NCI-H1436 treated with DMSO at 0.1 percent for 48 hours (cell line): Measurements from ENCODE around the gene CCK.
"Not testable (repeated sequence)": the region's sequence is repeated elsewhere in the genome, so short reads cannot be mapped to it uniquely, and the experiment has no call there.

ENCODE experiments used
- DNase-seq: peaks from one replicate; lab custom pipeline; 2025; lab: John Stamatoyannopoulos, UW

Gene CCK, protein sequence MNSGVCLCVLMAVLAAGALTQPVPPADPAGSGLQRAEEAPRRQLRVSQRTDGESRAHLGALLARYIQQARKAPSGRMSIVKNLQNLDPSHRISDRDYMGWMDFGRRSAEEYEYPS

DNA sequence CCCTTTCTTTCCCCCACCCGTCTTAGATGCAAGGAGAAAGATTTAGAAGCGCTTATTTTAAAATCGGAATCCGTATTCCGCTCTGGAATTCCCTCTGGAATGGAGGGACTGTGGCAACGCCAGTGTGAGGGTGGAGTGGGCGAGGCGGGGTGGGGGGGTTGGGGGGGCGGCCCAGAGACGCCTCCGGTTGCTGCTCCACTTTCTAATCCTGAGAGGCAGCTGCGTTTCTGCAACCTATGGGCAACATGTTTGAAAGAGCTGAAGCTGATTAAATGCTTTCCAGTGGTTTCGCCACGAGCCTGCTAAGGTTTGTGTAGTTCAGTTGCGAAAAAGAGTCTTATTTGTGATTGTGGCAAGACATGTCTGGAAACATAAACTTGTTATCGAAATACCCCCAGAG is at the start of gene CCK:
TSS of gene CCK (minus strand) at position 101 of the 400 bp plus-strand sequence. CDS start 2,555 bp downstream, outside the sequence.
- no peak for DNase-seq

GRCh38 chr3:42314411-42314810 is 48.4 kb upstream of the CCK start:
- DNase-seq = no peak

GRCh38 chr3:42308651-42309050 is 42.7 kb upstream of the CCK start:
- DNase-seq = no peak

DNA sequence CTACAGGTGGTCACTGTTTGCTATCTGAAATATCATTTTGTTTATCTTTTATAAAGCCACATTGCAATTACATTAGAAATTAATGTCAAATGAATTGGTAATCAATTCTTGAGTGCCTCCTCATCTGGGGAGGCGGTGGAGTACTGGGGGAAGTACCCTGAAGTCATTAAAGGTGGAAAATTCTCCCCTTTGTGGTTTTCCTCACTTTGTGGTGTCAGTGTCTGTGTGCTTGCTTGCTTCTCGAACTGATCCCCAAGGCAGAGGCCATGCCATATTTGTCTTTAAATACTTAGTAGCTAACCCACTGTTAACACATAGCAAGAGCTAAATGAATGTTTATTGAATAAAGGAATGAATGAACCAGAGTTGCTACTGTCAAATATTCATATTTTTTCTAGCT is 40.5 kb upstream of the CCK start:
- no peak for DNase-seq

GRCh38 chr3:42302924-42303634 is 37.1 kb upstream of the CCK start:
- no peak for DNase-seq

GRCh38 chr3:42301446-42302175 is 35.6 kb upstream of the CCK start:
- DNase-seq = no peak

DNA sequence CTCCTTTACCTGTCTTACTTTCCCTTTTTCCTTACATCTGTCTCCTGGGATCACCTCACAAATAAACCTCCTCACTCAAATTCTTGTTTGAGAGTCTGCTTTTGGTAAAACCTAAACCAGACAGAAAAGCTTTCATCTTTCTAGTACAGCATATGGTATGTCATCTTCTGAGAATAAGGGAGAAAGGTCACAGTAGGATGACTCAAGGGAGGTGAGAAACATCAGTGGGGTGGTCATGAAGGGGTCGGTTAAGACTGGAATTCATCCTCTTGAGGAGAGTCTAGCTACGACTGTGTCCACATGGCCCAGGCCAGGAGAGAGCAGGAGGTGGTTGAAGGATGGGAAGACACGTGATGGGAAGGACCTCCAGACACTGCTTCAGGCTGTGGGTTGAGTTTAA is 34.8 kb upstream of the CCK start:
- no peak for DNase-seq

DNA sequence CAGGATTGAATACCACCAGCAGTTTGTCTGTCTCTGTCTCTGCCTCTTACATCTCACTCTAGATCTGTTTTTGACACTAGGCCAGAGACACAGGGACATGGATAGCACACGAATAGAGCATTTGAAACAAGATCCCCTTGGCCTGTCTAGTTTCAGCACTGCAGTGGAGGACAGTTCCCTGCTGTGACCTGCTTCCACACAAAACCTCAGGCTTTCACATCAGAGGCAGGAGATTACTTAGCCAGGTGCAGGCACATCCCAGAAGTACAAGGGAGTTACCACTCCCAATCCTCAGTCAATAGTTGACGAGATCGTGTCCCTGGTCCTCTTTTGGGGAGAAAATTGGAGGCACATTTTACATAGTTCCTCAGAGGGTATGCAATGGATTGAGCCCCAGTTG is 34.0 kb upstream of the CCK start:
- no peak for DNase-seq

GRCh38 chr3:42298259-42298658 is 32.3 kb upstream of the CCK start:
- no peak for DNase-seq

DNA sequence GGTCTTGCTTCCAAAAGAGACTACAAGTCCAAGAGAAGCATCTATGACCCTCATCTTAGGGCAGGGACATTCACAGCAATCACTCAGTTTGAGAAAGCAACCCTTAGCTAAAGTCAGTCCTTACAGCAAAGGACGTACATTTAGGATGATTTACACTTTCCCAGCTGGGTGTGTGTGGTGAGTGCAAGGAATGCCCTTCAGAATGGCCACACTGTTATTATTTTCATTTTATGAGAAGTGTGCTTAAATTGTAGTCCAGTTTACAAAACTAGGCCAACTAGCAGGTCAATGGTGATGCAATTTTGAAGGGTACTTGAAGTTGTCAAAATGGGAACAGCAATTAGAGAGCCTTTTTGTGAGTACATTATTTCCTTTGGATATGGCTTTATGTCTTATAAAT is 26.0 kb upstream of the CCK start:
- DNase-seq = no peak

- no peak for DNase-seq
These were observed 25.2 kb upstream of the CCK start for GRCh38 chr3:42290966-42291714.

GRCh38 chr3:42289026-42289425 is 23.0 kb upstream of the CCK start:
- DNase-seq = no peak

DNA sequence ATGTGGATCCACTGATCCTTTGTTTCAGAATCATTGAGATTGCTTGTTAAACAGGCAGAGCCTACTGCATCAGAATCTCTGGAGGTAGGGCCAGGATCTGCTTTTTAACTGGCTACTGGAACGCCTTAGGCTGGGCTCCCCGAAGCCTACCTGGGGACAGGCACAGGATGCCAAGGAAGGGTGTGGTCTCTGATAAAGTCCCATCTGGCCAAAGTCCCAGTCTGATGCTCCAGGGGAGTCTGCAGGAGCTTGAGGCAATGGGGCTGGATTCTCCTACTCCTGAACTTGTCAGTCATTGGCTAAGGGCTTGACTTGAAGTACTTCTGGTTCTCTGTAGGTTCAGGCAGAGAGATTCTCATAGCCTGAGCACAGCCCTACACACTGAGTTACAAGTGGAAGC is 22.4 kb upstream of the CCK start:
- no peak for DNase-seq

DNA sequence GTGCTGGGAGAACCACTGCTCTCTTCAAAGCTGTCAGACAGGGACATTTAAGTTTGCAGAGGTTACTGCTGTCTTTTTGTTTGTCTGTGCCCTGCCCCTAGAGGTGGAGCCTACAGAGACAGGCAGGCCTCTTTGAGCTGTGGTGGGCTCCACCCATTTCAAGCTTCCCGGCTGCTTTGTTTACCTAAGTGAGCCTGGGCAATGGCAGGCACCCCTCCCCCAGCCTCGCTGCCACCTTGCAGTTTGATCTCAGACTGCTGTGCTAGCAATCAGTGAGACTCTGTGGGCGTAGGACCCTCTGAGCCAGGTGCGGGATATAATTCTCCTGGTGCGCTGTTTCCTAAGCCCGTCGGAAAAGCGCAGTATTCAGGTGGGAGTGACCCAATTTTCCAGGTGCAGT is 21.4 kb upstream of the CCK start:
- DNase-seq = not testable (repeated sequence)

DNA sequence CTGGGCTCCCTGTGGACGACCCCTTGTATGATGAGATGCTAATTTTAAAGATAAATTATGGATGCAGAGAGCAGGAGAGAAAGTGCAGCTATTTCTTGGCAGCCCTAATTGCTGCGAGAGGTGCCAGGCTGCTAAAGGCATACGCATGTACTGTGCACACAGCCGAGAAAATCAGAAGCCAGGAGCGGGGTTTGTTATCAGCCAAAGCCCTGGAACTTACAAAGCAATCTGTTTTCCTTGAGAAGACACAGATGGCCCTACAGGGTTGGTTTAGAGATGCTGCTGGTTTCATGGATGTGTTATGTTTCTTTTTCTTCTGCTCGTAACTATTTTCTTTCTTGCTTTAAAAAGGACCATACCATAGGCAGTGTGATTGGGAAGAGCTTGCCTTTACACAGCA is 11.7 kb upstream of the CCK start:
- DNase-seq = no peak

DNA sequence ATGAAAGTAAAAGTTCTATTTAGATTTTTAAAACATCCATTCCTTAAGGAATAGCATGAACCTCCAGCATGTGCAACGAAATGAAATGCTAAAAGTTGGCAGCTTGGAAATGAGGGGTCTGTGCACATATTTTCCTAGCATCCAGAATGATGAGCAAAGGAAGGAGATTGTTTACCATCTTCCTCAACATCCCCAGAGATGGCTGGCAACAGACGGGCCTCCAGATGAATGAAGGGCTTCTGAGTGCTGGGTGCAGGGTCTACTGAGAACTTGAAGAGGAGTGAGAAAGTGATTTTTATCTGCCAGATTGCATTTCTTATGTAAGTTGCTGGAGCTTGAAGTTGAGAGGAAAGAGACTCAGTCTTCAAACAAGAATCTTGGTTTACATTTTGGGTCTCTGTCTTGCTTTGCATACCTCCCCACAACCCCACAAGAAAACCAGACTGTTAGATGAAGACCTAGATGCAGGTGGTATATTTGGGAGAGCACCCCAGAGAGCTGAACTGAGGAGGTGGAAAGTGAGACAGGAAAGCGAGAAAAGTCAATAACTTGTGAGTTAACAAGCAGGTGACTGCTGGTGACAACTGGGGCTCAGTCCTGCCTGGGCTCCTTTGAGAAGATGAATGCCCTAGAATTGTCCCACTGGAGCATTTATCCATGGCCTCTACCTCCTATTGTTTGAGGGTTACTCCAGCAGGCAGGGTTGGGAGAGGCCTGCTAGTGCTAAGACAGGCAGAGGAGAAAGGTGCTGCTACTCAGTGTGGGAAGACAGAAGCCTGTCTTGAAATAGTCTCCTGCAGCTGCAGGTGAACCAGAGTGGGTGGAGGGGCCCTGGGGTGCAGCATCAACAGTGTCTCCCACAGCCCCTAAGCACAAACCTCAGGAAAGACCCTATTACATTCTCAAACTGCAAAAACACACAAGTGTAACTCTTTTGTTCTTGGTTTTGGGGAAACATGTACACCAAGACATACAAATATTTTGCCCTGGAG is 10.5 kb upstream of the CCK start:
- DNase-seq = no peak

- DNase-seq = no peak
These were observed 9.2 kb upstream of the CCK start for GRCh38 chr3:42275217-42275616.

GRCh38 chr3:42274266-42274665 is 8.3 kb upstream of the CCK start:
- no peak for DNase-seq

DNA sequence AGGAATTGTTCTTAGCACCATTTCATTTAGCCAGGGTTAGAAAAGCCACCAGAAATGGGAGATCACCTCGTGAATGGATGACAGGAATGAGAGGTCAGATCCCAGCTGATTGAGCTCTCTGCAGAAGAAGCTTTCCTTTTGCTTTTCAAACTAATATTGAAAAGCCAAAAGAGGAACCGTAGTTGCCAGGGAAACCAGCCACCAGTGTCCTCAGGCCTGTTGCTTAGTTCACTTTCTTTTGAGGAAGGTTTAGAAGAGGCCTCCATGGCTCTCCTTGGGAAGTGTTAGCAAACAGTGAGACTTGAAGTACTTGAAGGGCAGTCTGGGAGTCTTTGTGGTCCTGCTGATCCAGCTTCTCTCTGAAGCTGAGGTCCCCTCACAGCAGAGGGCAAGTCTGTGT is 7.4 kb upstream of the CCK start:
- no peak for DNase-seq

- no peak for DNase-seq
These were observed 5.8 kb upstream of the CCK start for GRCh38 chr3:42271786-42272185.

DNA sequence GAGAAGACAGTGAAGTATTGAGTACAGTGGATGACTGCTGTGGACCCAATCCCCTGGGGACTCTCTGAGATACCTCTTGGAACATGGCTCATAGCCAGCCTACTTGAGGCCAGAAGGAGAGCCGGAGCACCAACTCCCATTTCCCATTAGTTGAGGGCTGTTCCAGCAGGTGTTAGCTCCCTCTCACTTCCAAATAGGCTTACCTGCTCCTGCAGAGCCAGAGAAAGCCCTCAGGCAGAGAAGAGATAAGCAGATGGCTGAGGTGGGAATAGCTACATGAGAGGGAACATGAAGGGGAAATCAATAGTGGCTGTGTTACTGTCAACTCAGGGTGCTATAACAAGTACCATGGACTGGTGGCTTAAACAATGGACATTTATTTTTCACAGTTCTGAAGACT is 4.6 kb upstream of the CCK start:
- no peak for DNase-seq

DNA sequence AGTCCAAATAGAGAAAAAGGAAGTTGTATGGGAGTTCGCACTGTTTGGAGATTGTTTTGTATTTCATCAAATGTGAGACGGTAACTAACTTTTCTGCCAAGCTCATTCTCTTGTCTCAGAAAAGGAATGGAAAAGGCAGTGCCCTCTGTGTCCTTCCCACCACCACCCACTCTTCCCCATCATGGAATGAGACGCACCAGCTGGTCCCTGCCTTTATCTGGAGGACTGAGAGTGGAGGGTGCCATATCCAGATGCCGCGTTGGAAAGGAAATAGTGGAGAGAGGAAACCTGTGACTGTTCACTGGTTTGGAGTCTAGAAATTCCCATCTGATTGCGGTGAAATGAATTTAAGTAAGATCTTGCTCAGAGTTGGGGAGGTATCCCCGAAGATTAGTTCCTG is 3.7 kb upstream of the CCK start:
- DNase-seq = no peak
